Ovary (tissue), 3 donors: ENCODE data around the gene YAE1.

Experiments
- POLR2A ChIP-seq: fragments of 450-650 bp; IDR thresholded peaks from one replicate; pipeline ENCODE4 v1.6.1; 2017; ENCODE audit warnings: antibody characterized with exemption, mild to moderate bottlenecking, moderate library complexity
- TF ChIP-seq, protein P1 (sequence below), 3 donors: fragments of 450-650 bp in 2 of 3; fragments of 200-600 bp in 1 of 3; IDR thresholded peaks; one replicate each; pipeline versions ENCODE4 v1.5.1 to v1.8.0; 2016 to 2022; ENCODE audit warnings: antibody characterized with exemption in 3 of 3, mild to moderate bottlenecking in 1 of 3
- donor health status: DM: no; HTN: no; CAD: no.

DNA sequence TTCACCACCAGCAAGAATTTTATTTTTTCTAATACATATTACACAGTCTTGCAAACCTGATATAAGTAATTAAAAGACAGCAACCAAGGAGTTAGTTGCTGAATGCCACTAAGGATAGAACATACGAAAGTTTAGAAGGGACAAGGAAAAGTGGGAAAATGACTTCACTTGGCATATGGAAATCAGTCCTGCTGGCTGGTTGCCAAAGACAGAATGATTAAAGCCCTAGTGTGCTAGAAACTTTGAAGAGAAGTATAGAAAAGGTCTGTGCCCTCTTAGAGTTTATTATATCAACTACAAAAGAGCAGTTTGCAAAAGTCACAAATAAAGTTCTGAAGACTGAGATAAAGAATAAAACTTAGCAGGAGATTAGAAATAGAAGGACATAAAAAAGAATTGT, 5.8 kb upstream of the YAE1 start:
- TF ChIP-seq, protein P1, sequence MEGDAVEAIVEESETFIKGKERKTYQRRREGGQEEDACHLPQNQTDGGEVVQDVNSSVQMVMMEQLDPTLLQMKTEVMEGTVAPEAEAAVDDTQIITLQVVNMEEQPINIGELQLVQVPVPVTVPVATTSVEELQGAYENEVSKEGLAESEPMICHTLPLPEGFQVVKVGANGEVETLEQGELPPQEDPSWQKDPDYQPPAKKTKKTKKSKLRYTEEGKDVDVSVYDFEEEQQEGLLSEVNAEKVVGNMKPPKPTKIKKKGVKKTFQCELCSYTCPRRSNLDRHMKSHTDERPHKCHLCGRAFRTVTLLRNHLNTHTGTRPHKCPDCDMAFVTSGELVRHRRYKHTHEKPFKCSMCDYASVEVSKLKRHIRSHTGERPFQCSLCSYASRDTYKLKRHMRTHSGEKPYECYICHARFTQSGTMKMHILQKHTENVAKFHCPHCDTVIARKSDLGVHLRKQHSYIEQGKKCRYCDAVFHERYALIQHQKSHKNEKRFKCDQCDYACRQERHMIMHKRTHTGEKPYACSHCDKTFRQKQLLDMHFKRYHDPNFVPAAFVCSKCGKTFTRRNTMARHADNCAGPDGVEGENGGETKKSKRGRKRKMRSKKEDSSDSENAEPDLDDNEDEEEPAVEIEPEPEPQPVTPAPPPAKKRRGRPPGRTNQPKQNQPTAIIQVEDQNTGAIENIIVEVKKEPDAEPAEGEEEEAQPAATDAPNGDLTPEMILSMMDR (IDR thresholded peaks at IDR 0.05) = no peak
- TF ChIP-seq POLR2A = no peak
